ENCODE results near the gene FNBP1.

- TF ChIP-seq CTCF (conservative IDR thresholded peaks at IDR 0.05; ENCODE audit: low read length) (no peak), EZH2phosphoT487 (IDR thresholded peaks at IDR 0.05; ENCODE audit: borderline replicate concordance) (no peak)
Measured at GRCh38 chr9:130084337-130084736, 41.3 kb upstream of the FNBP1 start.

Data from Loucy (cell line).